Measurements from ENCODE around the gene PALLD.

PALLD gene

DNA sequence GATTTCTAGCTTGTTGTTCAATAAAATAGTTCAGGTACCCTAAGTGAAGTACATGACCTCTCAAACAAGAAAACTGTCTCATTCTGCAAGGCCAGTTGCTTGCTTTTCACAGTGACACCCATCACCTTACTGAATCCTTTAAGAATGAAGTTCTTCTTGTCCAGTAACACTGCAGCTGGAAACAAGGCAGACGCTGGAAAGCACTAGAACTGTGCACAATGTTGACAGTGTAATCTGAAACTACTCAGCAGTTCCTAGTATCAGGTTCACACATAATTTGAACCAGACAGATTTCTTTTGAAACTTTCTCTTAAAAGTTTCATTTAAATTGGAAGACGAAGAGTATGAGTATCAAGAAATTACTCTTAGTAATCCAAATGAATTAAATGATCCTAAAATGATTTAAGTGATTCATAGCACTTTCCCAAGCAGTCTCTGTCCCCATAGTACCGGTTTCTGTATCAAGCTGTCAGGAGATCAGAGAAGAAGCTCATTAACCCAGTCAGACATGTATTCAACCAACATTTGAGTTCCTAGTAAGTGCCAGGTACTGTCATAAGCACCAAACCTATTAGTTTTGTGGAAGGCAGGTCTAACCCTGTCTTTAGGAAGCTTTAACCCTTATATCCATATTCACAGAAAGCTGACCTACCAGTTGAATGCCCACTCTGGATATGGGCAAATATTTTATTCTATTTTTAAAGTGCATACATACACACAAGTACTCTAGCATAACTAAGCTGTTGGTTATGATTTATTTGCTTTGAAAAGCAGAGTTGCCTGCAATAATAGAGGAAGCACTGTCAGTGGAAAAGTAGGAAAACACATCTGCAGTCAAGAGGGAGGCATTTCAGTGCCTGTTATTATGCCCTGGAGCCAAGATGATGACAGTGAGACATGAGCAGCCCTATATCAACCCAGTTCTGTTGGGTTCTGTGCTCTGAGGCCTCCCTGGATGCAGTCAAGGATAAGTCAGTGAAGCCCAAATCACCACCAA is 63.6 kb downstream of the PALLD start:
- no peak for DNase-seq

DNA sequence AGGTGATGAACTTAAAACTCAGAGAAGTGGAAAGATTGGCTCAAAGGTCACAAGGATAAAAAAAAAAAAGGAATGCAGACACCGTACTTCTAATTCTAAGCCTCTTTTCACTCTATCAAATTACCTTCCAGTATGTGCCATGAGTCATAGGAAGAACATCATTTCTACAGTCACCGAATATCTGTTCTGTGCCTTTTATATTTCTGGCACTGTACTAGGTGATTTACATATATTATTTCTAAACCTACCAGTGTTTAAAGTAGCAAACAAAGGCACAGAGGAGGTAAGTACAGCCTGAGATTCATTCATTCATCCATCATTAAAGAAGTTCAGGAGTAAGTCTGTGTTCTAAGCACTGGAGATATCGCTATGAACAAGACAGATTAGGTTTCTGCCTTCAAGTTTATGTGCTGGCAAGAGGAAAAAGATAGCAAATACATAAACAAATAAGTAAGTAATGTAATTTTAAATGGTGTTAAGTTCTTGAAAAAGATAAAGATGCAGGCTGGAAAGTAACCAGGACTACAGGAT is 65.3 kb downstream of the PALLD start:
- no peak for DNase-seq

DNA sequence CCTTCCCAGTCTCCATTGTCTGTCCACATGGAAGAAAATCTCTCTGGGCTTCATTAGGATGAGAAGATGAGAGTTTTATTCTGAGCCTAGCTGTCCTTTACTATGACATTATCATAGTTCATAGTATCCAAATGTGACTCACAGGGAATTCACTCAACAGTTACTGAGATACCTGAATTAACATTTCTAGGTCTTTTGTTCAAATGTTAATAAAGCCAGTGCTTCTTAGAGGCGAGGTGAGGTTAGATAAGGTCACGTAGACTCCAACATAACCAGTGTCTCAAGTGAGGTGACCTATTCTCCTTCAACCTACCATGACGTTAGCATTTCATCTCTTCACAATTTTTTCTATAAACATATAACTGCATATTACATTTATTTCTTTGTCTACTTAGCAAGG is 67.2 kb downstream of the PALLD start:
- no peak for DNase-seq

DNA sequence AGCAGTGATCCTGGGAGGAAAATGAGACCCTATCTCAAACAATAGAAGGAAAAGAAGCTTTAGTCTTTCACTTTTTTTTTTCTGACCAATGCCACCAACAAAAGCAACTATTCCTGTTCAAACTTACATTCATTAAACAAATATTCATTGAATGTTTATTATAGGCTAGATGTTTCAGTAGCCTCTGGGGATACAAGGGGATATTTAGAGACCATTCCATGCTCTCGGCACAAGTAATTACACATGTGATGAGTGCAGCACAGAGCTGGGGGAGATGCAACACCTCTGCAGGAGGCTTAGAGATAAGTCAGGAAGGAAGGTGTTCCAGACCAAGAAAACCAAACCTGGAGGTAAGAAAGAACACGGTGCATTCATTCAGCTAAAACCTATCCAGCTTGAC is 68.3 kb downstream of the PALLD start:
- DNase-seq: no peak

DNA sequence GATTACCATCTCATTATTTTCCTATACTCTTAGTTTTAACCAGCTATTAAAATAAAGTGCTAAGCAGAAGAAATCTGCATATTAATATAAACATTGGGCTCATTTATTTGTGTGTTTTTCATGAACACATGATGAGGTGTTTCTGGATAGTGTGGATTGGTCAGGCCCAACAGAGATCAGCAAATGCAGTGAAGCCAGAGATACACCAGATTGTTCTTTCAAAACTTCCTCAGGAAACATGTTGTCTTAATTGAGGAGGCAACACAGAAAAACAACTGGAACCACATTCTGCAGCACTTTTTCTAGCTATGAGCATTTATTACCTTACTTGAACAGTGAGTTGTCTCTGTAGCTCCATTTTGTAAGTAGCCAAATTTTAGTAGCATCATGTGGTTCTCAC is 69.9 kb downstream of the PALLD start:
- DNase-seq: no peak

DNA sequence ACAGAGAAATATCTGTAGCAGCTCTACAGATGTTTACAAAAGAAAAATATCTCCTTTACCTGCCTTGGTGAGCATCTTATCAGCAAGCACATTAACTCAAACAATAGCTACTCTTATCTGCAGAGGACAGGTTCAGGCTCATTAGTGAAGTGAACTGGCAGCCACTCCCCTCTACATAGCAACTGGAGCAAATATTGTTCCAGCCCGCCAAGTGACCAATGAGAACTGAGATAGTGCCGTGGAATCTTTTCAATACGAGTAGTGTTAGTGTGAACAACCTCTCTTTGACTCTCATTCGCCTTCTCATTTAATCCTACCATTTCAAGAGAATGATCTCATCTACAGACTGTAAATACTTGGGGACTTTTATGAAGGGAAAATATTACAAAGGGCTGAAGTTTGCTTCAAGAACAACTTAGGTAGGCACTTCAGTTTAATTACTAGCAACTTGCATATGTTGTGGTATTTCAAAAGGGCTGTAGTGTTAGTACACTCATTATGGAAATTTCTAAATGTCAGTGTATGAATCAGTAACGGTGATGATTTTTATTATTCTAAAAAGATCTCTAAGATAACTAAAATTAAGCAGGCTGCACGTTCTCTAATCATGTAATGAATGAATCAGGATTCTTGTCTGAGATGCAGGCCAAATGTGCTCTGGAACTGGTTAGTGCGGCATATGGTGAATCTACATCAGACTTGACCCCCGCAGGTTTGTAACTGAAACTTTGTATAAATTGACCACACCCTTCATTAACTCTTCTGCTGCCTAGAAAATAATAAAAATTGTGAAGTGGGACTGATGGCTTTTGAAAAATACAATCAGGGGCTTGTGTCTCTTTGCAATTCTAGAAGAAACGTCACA is 72.4 kb downstream of the PALLD start:
- DNase-seq: no peak

DNA sequence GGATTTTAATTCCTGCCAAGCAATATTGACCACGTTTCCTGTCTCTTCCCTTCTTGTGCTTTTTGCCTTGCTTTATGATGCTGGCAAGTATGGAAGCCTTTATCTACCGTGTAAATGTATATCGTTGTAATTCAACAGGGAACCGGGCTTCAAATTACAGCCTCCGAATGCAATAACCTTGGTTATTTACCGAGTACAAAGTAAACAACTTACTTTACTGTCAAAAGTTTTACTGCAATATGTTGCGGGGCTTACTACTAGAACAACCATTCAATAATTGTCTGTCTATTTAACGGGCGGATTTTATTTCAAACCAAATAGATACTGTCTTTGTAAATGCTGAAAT is 73.1 kb downstream of the PALLD start:
- no peak for DNase-seq

DNA sequence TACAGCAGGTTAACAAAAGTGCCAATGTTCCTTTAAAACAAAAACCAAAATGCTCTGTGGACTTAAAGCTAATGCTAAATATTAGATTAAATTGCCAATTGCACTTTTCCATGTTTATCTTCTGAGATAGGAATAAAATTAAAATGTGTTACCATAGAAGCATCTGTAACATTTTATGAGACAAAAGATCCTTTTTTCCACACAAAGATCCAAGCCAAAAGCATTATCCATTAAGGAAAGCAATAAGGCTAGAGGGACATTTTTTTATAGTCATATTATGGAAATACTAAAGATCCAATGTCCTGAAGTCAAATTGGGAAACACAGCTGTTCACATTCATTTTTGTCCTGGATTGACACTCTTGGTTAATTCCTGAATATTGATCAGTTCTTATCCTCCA is 73.6 kb downstream of the PALLD start:
- no peak for DNase-seq

DNA sequence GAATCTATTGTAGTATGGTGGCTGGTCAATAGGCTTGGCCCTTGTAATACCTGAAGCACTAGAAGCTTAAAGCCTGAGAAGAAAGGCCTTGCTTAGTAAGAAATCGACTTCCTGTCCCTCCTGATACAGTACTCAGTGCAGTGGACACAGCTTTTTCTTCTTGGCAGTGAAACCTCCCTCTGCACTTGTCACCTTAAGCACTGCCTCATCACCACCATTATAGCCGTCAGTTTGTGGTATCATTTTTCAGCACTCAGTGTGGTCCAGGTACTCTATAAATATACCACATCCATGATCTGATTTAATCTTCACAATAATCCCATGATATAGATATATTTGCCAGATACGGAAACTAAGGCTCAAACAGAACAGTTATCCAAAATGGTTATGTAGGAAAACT is 75.2 kb downstream of the PALLD start:
- no peak for DNase-seq

DNA sequence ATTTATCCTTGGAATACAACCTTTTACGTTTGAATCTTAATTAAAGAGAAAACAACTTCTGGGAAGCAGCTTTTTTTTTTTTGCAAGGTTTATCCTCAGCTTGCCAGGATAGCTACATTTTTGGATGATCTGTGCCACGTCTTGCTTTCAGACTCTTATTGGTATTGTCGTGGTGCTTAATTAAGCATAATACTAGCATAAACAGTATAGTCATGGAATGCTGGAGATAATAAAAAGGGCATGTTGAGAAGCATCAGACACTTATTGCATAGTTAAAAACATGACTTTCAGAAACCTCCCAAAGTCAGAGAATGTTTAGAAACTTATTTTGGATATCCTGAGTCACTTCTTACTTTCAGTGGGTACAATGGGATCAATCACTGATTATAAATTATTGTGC is 77.0 kb downstream of the PALLD start:
- no peak for DNase-seq

DNA sequence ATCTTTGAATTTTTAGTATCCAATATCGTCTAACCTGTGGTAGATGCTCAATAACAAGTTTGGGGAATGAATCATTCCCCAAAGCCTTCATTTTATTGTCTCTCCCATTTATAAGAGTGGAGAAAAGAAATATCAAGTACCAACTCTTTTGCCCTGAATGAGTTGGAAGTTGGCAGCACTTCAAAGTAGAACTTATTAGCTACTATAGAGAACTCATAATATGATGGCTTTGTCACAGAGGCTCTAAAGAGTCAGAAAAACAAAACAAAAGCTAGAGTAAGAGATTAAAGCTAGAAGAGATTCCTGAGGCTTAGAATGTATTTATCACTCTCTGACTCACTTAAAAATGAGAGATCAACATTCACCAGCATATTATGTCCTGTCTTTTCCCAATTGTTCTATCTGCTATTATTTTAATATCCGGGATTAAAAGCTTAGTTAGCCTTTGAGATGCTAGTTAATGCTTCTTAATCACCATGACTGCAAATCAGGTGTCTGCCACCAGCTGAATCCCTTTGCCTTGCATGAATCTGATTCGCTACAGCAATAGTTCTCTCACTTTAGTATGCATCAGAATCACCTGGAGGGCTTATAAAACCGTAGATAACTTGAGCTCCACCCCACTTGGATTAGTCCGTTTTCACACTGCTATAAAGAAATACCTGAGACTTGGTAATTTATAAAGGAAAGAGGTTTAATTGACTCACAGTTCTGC is 77.9 kb downstream of the PALLD start:
- peak; percentile 15 for DNase-seq

DNA sequence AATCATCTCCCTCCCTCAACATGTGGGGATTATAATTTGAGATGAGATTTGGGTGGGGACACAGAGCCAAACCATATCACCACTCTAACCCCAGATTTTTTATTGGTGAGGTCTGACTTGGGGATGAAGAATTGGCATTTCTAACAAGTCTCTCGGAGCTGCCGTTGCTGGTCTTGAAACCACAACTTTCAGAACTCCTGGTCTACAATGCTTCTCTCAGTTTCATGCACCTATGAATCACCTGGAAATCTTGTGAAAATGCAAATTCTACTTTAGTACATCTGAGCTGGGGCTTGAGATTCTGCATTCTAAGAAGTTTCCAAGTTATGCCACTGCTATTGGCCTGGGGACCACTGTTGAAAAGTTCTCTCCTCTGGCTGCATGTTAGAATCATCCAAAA is 78.6 kb downstream of the PALLD start:
- DNase-seq: no peak

DNA sequence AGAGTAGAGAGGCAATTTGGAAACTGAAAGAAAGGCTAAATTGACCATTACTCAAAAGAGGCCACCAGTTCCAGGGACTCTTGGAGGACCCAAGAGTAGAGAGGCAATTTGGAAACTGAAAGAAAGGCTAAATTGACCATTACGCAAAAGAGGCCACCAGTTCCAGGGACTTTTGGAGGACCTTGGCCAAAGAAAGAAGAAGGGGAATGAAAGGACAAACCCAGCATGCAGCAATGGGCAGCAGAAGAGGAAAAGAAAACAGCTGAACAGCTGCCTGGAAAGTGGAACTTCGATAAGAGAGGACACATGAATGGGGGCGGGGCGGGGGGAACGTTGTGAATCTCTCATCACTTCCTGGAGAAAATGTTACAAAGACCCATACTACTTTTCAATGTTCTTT is 80.8 kb downstream of the PALLD start:
- DNase-seq: no peak

DNA sequence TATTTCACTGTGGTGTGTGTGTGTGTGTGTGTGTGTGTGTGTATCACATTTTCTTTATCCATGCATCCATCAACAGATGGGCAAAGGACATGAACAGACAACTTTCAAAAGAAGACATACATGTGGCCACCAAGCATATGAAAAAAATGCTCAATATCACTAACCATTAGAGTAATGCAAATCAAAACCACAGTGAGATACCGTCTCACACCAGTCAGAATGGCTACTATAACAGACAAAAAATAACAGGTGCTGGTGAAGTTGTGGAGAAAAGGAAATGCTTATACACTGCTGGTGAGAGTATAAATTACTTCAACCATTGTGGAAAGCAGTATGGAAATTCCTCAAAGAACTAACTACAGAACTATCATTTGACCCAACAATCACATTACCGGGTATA is 83.4 kb downstream of the PALLD start:
- DNase-seq: no peak

DNA sequence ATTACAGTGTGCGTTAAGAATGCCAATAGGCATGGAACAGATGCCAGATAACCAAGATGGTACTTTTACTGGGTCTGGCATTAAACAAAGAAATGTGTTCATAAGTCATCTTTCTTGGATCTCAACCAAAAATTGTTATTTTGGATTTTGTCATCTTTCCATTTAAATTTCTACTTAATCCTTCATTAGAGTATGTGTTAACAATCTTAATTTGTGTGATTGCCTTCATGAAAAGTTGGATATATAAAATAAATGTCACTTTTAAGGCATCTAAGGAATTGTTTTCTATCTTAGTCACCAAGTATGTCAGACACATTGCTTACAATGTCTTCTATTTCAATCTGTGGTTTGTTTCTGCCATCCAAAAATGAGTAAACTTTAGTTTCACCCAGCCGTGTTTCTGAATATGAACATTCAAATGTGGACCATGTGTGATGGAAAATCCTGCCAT is 87.5 kb downstream of the PALLD start:
- DNase-seq: no peak

DNA sequence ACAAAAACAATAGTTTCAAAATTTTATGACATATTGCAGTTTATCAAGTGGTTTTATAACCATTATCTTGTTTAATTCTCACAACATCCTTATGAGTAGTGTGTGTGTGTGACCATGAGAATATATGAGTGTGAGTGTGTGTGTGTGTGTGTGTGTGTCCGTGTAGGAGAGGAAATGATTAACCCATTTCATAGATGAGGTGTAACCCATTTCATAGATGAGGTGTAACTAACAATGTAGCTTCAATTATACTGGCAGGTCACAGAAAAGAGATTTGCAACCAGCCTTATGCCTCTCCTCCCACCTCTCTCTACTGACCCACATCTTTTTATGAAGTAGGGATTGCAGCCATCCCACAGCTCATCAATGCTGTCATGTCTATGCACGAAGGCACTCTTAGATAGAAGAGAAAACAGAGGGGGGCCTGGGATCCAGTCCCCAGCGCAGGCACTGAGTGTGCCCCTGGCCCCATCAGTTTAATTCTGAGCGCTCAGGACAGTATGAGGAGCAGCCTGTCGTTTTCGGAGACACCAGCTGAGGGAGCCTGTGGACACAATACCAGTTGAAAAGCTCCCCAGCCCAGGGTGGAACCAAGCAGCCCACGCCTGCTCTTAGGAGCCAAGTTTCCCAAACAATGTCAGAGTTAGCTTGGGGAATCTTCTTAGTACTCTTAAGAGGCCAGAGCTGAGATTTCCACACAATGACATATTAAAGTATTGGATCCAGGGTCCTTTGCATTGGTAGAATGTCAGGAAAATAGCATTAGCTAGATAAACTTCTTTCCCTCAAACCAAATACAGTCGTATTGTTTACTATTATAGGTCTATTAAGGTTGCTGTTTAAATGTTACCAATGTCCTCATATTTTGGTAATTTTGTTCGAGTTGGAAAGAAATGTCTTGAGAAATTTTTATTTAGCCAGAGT is 88.6 kb downstream of the PALLD start:
- DNase-seq: peak; percentile 8

DNA sequence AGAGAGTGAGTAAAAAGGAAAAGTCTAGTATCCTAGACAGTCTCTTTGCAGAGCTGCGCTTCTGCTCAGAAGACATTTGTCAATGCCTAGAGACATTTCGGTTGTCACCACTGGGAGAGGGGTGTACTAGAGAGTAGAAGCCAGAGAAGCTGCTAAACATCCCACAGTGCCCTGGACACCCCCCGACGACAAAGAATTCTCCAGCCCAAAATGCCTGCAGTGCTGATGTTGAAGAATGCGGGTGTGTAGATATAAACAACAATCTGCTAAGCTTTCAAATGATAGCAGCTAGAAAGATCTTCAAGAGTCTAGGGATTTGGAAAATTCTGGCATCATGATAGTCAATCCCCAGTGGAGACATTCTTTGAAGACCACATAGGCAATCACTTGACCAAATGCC is 90.1 kb downstream of the PALLD start:
- DNase-seq: no peak

DNA sequence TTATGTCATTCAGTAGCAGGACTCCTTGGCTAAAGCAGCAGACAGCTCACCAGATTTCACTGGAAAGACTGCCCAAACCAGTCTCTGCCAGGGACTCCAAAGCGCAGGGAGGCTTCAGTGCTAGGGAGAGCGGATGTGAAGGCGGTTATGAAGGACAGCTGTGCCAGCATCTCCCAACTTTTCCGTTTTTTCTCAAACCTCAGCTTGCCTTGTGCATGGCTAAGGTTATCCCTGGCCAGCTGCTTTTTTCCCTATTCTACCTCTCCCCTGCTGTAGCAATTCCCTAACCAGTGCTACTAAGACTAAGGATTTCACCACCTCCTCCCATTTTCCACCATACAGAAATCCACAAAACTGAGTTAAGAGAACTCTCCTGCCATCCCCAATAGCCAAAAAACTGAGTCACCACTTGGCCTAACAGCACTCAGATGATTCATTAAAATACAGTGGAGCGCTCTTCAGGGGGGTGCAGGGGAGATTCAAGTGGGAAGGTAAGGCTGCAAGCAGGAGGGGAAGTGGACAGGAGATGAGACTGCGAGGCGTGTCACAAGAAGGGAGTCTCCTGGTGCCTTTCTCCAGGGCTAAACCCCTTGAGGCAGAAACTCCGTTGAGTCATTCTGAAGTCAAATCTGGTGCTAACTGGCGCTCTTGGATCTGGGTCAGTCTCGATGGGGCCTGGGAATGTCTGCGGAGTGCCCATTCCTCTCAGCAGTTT is 90.7 kb downstream of the PALLD start:
- no peak for DNase-seq

DNA sequence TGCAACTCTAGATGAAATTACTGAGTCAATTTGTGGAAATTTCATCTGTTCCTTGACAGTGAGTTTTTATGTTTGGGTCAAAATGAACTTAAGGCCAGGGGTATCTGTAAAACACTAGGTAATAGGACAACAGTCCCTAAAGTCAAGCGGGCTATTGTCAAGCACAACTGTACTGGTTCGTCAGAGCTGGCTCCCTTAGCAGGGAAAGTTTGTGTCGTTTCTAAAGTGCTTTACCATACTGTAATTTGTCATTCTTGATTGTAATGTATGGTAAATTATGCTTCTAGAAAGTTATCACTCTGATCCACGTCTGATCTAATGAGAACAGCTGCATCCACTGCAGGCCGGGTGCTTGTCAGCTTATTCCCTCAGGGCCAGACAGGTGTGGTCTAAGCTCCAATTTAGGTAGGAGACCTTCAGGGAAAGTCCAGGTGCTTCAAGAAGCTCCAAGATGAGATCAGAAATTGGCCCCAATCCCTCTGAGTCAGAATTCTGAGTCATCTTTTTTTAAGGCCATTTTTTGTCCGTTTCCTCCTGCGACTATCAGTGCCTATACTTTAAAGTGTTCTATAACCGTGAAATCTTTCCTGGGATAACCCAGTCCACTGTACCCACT is 92.2 kb downstream of the PALLD start:
- no peak for DNase-seq

DNA sequence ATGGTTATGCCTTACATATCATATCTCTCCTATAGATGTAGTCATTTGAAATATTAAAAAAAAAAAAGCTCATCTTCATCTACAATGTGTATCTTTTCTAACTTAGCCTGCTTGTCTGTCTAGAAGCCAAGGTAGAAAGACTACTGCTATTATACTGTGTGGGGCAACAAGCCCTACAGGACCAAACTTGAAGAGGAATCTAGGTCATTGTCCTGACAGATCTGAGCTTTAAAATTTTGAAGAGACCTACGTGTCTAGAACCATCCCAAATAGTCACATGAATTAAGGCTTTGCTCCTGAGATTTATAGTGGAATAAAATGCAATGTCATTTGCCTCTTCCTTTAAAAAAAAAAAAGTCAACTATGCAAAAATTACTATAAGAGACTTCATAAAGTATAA is 95.8 kb downstream of the PALLD start:
- no peak for DNase-seq

DNA sequence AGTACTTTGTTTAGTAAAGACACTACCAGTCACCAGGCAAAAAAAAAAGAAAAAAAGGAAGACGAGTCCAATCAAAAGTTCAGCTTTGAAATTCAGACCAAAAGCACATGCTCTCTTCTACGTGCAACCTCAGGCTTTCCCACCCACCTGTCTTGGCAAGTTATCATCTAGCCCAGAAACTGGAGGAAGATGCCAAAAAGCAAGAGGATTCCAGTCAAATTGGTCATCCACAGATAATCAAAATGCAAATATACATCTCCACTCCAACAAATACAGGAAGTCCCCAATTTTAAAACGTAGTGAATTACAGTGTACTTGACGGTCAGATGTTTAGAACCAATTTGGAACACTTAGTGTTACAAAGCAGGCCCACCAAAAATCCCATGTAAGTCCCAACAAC is 96.5 kb downstream of the PALLD start:
- no peak for DNase-seq

Data from NCI-H1105 (cell line).